22Rv1 (cell line): ENCODE measurements around the gene ARHGEF9.

Experiments used
- ZFX ChIP-seq: fragments of 450-650 bp; IDR thresholded peaks from 2 replicates; pipeline ENCODE4 v1.6.1; 2017; ENCODE audit warnings: antibody characterized with exemption, borderline replicate concordance
- TF ChIP-seq, protein P1 (sequence below): fragments of 450-650 bp; IDR thresholded peaks from 2 replicates; pipeline ENCODE4 v1.5.1; 2017; ENCODE audit warnings: mild to moderate bottlenecking

GRCh38 chrX:63743596-63743995 lies 41.4 kb downstream of the ARHGEF9 start:
- TF ChIP-seq, protein P1, sequence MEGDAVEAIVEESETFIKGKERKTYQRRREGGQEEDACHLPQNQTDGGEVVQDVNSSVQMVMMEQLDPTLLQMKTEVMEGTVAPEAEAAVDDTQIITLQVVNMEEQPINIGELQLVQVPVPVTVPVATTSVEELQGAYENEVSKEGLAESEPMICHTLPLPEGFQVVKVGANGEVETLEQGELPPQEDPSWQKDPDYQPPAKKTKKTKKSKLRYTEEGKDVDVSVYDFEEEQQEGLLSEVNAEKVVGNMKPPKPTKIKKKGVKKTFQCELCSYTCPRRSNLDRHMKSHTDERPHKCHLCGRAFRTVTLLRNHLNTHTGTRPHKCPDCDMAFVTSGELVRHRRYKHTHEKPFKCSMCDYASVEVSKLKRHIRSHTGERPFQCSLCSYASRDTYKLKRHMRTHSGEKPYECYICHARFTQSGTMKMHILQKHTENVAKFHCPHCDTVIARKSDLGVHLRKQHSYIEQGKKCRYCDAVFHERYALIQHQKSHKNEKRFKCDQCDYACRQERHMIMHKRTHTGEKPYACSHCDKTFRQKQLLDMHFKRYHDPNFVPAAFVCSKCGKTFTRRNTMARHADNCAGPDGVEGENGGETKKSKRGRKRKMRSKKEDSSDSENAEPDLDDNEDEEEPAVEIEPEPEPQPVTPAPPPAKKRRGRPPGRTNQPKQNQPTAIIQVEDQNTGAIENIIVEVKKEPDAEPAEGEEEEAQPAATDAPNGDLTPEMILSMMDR = no peak
- TF ChIP-seq ZFX = no peak
